AML-193 (cell line): ENCODE results near the gene ADRB1.

Experiments used
- DNase-seq, 2 experiments: peaks; one replicate each; lab custom pipeline; 2025; lab: John Stamatoyannopoulos, UW

Gene ADRB1

DNA sequence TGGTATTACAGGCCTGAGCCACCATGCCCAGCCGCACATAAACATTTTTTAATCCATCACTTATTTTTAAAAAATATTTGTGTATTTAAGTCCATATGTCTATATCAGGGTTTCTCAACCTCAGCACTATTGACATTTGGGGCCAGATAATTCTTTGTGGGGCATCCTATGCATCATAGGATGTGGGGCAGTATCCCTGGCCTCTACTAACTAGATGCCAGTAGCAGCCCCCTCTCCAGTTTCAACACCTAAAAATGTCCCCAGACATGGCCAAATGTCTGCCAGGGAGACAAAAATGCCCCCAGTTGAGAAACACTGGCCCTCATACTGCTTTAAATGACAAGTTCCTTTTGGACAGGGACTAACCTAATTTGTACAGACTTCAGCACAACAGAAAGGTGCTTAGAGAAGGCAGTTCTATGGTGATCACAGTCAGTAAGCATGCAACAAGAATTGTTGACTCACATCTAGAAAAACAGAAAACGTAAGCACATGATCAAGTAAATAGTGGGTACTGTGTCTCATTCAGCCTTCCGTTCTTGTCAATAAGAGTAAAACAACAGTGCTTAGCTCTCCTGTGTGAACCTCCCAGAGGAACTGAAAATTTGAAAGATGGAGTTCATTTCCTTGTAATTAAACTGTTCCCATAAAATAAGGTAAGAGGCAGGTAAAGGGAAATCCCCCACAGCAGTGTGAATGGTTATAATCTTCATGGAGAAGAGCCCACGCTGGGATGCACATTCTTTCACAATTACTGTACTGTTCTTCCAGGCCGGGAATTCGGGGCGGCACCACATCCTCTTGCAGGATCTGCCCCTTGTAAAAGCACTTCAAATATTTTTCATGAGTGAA, 17.3 kb upstream of the ADRB1 start:
- no peak for DNase-seq

DNA sequence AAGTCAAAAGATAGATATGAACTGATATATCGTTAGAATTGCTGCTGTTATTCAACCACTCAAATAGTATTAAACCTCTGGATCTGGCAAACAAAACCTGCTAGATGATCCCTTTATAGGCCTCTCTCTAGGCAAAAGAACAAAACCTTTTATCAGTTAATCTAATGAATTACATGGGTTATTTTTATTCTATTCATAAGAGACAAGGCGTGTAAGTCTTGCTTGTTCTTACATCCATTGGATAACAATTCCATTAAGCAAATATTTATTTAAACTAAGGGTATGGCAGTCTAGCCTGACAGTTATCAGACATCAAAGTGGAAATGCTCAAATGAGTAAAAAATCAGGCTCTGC, 16.6 kb upstream of the ADRB1 start:
- DNase-seq = no peak

DNA sequence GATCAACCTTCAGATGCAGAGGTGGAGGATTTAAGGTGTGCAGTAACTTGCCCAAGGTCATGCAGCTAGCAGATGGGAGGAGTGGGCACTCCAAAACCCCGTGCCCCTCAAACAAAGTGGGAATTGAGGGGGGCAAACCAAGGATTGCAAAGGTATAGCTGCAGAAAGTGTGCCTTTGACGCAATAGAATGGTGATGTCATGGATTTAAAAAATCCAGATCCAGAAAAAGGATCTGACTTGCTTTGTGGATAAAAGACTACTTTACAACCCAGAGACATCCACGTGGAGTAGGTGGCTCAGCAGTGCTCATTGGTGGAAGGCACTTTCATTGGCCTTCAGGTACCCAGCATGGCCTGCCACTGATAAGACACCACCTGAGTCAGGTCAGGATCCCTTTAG, 15.7 kb upstream of the ADRB1 start:
- no peak for DNase-seq

DNA sequence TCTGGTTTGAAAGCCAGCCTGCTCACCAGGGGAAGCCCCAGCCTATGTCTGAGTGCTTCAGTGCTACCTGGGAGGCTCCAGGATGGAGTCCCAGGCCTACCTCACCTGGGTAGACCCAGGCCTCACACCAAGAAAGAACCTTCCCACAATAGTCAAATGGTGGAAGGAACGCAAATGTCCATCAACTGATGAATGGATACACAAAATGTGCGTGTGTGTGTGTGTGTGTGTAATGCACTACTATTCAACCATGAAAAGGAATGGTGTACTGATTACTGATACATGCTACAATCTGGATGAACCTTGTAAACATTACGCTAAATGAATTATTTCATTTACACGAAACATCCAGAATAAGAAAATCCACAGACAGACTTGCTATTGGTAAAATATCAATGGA, 15.2 kb upstream of the ADRB1 start:
- no peak for DNase-seq

DNA sequence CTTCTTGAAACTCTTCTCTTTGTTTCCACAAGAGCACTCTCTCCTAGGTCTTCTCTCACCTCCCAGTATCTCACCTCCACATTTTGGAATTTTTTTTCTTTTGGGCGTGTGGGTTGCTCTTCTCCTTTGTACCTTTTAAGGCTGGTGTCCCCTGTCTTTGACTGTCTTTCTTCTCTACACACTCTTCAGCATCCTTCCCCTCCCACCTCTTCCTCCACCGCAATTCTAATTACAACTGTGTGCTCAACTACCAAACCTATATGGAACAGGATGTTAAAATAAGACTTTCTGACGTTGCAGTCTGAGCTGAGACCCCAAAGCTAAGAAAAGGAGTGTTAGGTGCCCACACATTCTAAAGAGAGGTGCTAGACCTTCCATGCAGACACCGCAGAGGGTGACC, 14.0 kb upstream of the ADRB1 start:
- DNase-seq = no peak

DNA sequence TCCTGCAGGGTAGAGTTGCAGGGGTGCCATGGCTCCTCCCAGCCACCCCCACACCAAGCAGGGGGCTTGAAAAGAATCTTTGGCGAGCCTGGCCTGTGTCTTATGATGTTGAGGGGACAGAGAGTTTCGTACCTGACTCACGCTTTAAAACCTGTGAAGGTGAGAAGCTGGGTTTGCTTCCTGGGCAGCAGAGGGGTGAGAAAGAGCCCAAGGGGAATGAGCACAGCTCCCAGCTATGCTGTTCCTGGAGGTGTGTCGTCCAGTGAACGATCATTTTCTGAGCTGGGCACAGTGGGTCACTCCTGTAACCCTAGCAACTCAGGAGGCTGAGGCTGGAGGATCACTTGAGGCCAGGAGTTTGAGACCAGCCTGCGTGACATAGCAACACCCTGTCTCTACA, 13.5 kb upstream of the ADRB1 start:
- no peak for DNase-seq

DNA sequence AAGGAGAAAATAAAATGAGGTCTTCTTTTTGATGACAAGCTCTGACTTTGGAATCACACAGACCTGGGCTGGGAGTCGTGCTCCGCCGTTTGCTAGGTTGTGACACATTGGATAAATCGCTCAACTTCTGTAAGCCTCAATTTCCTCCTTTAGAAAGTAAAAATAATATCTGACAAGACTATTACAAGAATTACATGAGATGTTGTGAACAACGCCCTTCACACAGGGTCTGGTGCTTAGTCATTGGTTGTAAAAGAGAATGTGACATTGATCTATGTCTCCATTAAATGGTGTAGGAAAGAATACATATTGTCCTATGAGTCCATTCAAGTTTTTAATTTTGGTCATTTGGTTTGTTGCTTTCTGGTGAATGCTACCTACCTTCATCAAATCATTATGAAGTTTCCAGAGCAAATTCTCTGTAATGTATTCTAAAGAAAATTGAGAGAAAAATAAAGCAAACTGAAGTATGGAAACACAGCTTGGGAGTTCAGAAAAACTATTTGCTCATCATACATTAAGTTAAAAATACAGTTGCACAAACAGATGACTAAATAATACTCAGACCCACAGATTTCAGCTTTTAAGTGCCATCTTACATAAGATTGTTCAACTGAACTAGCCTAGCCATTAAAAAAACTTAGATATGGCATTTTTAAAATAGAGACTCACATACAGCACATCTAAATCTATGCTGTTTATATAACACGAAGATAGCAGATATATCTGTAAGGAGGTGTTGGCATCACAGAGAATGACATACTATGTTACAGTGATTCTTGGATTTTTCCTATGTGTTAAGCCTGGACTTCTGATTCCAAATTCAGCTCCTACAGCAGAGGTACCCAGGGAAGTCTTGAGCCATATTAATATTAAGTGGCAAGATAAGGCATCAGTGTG, 12.3 kb upstream of the ADRB1 start:
- no peak for DNase-seq

DNA sequence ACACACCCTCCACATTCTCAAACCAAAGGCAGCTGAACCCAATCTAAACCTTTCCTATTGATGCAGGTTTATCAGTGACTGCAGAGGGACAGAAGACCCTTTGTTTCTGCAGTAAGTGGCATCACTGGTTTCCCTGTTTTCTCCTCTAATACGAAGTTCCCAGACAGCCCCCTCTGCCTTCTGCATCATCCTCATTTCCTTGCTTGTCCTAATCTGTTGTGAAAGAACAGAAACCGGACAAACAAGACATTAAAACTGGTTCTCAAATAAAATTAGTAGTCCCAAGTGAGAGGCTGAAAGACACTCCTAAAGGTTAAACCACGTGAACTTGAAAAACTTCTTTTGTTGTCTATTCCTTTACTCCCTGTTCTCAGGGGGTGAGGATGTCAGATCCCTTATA, 10.1 kb upstream of the ADRB1 start:
- DNase-seq = no peak

DNA sequence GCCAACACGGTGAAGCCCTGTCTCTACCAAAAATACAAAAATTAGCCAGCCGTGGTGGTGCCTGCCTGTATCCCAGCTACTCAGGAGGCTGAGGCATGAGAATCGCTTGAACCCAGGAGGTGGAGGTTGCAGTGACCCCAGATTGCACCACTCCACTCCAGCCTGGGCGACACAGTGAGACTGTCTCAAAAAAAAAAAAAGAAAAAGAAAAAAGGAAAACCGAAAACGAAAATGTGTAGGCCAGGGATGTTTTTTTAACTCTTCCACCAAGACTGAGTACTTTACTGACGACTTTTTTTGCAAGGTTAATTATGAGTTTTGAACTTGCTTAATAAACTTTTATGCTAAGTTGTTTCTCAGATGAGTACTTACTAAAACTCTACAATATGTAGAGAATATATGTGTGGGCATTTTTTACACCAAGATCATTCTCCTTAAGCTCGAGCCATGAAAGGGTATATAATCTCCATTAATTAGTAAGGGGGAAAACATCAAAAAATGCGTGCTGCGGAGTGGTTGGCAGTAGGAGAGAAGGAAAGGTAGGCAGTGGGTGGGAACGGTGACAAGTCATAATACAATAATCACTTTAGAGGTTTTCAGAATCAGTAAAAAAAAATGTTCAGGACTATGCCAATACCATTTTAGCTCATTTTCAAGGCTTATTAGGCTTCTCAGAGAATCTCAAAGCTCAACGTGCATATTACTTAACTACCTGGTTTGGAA, 8.6 kb upstream of the ADRB1 start:
- no peak for DNase-seq

DNA sequence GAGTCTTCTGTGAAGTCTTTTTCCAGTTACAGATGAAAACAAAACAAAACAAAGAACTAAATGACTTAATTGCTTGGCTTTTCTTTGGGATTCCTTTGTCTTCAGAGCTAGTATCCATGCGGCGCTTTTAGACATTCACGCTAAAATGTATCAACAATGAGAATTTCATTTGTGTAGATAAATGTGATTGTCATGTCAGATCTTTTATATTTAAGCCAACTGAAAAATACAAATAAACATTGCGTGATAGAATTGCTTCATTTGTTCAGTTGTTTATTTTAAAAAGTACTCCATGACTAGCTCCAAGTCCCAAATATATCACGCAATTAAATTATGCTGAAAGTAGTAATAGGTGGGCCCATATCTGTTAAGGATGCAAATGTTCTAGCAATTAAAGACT, 7.9 kb upstream of the ADRB1 start:
- no peak for DNase-seq

DNA sequence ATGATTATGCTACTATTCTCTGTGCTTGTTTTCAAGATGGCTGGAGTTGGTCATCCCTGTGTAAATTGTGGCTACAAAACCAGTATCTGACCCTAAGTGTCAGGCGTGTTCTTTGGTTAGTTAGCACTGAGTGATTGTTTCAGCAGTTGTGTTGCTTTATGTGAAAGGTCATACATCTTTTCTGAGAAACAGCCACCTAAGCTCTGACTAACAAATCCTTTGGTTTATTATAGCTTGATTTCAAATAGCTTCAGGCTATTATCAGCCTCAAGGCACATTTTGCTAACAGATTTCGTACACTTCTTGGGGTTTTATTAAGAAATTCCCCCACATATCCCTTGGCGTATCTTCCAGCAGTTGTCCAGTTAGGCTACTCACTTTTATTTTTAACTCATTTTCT, 4.8 kb upstream of the ADRB1 start:
- DNase-seq = no peak

DNA sequence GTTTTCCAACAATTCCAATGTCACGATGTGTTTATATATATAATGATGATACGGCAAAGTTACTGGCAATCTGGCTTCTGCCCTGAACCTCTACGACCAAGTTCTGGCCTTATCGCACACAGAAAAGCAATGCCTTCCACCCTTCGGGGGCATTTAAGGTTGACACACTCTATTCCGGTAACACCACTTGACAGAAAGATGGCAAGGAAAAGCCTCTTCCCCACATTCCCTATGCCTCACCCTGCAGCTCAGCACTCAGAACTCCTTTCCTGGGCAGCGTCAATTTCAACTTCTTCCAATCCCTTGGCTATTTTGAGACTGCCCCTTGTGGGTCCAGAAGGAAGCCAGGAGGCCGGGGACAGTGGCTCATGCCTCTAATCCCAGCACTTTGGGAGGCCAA, 2.5 kb upstream of the ADRB1 start:
- DNase-seq = no peak

DNA sequence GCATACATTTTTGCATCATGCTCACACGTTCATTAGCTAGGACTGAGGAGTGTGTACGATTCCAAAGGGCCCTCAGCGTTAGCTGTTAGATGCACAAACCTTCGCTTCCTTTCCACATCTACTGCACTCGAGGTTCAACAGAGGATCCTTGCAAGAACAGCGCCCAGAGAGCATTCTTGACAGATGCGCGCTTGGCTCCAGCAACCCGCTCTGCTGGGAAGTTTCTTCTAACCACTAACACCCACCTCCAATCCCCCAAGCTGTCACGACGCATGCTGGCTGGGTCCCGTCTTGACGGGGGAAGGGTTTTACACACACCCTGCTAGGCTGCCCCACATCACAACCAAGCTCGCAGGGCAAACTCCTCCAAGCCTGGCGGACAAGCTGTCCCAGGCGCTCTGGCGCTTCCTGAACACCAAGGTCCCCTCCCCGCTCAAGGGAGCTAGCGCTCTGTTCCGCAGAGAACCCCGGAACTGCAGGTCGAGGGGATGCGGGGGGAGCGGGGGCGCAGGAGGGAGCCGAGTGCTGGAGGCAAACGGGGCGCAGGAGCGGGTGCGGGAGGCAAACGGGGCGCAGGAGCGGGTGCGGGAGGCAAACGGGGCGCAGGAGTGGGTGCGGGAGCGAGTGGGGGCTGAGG, 653 bp upstream of the ADRB1 start:
- DNase-seq = peak; percentile 37 to 80

DNA sequence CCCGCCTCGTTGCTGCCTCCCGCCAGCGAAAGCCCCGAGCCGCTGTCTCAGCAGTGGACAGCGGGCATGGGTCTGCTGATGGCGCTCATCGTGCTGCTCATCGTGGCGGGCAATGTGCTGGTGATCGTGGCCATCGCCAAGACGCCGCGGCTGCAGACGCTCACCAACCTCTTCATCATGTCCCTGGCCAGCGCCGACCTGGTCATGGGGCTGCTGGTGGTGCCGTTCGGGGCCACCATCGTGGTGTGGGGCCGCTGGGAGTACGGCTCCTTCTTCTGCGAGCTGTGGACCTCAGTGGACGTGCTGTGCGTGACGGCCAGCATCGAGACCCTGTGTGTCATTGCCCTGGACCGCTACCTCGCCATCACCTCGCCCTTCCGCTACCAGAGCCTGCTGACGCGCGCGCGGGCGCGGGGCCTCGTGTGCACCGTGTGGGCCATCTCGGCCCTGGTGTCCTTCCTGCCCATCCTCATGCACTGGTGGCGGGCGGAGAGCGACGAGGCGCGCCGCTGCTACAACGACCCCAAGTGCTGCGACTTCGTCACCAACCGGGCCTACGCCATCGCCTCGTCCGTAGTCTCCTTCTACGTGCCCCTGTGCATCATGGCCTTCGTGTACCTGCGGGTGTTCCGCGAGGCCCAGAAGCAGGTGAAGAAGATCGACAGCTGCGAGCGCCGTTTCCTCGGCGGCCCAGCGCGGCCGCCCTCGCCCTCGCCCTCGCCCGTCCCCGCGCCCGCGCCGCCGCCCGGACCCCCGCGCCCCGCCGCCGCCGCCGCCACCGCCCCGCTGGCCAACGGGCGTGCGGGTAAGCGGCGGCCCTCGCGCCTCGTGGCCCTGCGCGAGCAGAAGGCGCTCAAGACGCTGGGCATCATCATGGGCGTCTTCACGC, 825 bp downstream of the ADRB1 start:
- no peak for DNase-seq

DNA sequence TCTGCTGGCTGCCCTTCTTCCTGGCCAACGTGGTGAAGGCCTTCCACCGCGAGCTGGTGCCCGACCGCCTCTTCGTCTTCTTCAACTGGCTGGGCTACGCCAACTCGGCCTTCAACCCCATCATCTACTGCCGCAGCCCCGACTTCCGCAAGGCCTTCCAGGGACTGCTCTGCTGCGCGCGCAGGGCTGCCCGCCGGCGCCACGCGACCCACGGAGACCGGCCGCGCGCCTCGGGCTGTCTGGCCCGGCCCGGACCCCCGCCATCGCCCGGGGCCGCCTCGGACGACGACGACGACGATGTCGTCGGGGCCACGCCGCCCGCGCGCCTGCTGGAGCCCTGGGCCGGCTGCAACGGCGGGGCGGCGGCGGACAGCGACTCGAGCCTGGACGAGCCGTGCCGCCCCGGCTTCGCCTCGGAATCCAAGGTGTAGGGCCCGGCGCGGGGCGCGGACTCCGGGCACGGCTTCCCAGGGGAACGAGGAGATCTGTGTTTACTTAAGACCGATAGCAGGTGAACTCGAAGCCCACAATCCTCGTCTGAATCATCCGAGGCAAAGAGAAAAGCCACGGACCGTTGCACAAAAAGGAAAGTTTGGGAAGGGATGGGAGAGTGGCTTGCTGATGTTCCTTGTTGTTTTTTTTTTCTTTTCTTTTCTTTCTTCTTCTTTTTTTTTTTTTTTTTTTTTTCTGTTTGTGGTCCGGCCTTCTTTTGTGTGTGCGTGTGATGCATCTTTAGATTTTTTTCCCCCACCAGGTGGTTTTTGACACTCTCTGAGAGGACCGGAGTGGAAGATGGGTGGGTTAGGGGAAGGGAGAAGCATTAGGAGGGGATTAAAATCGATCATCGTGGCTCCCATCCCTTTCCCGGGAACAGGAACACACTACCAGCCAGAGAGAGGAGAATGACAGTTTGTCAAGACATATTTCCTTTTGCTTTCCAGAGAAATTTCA, 1.7 kb downstream of the ADRB1 start:
- DNase-seq = no peak

DNA sequence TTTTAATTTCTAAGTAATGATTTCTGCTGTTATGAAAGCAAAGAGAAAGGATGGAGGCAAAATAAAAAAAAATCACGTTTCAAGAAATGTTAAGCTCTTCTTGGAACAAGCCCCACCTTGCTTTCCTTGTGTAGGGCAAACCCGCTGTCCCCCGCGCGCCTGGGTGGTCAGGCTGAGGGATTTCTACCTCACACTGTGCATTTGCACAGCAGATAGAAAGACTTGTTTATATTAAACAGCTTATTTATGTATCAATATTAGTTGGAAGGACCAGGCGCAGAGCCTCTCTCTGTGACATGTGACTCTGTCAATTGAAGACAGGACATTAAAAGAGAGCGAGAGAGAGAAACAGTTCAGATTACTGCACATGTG, 2.4 kb downstream of the ADRB1 start:
- DNase-seq = no peak

DNA sequence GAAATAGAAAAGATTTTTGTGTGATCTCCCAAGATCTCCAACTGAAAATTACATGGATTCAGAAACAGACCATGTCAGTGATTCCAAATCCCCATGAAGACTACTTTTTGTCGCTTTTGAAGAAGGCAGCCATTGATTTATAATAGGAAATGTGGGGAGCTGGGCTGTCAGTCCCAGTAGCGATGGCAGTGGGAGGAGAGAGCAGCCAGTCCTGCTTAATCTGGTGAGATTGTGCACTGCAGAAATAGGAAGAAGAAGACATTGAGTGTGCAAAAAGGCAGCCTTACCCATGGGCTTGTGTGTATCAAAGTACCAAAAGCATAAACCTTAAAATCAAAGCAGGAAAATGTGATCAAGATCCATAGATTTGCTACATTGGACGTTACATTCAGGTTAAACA, 4.8 kb downstream of the ADRB1 start:
- no peak for DNase-seq

DNA sequence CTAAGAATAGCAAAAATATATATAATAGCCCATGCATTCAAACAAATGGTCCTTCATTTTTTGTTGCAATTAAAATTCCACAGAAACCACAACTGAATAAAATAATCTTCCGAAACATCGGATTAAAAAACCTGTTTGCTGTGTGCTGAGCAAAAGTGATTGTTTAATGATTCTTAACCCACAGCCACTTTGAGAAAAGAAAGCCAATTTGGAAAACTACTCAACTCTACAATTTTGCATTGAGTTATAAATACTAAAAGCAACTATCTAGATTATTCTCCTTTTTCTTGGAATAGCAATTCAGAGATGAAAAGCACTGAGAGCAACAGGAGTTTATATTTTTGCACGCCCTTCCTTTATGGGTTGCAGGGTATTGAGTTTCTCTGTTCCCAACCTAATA, 8.0 kb downstream of the ADRB1 start:
- no peak for DNase-seq

DNA sequence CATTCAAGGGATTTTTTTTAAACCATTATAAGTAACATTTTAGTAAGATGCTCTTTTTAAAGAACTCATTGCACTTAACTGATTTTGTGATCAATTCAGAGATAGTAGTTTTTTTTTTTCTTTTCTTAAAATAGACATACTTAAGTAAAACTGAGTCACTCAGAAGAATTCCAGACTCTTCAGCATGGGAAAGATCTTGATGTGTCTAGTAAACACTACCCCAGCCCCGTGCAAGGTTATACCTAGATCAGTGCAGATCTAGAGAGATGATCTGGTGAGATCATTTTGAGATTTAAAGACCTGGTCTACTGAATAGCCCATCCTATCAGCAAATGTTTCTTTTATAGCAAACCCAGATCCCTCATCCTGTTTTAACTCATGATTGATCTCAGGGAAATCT, 8.6 kb downstream of the ADRB1 start:
- DNase-seq = no peak

DNA sequence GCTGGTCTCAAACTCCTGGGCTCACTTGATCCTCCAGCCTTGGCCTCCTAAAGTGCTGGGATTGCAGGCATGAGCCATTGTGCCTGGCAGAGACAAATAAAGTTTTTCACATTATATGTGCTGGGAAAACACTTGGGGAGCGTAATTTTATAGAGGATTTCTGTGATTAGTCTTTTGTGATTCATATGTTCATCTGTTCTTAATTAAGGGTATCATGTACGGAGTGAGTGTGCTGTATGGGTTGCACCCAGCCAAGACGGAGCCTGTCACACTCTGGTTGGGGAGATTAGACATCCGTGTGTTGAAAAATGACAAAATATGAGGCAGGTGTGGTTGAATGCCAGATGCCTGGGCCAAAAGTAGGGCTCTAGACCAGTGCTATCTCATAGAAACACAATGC, 10.3 kb downstream of the ADRB1 start:
- DNase-seq = no peak
